Activated T-cell treated with anti-CD3 and anti-CD28 coated beads for 4 hours (primary cell): ENCODE data around the gene STK38L.

Source experiments
- DNase-seq: peaks from one replicate; pipeline ENCODE4 v3.0.0-alpha.2; 2020

STK38L gene

GRCh38 chr12:27243804-27244688 is at the start of gene STK38L:
Gene STK38L, plus strand, starts transcription at chr12:27244286. Its CDS starts 53,435 bp downstream, at chr12:27297721.
- DNase-seq, result peak; percentile 97

GRCh38 chr12:27194644-27195043 is 49.4 kb upstream of the STK38L start:
- no peak for DNase-seq

GRCh38 chr12:27198036-27198435 is 46.0 kb upstream of the STK38L start:
- no peak for DNase-seq

GRCh38 chr12:27199638-27200300 is 44.3 kb upstream of the STK38L start:
- DNase-seq, result no peak

- no peak for DNase-seq
These were observed 42.9 kb upstream of the STK38L start for GRCh38 chr12:27201169-27201568.

- DNase-seq, result no peak
These were observed 37.1 kb upstream of the STK38L start for GRCh38 chr12:27206801-27207502.

- no peak for DNase-seq
These were observed 36.3 kb upstream of the STK38L start for GRCh38 chr12:27207615-27208413.

GRCh38 chr12:27208414-27208750 is 35.7 kb upstream of the STK38L start:
- no peak for DNase-seq

GRCh38 chr12:27209257-27209910 is 34.7 kb upstream of the STK38L start:
- DNase-seq, result no peak

- DNase-seq, result no peak
These were observed 33.9 kb upstream of the STK38L start for GRCh38 chr12:27210187-27210586.

GRCh38 chr12:27212861-27213260 is 31.2 kb upstream of the STK38L start:
- DNase-seq, result no peak

GRCh38 chr12:27213304-27213703 is 30.8 kb upstream of the STK38L start:
- no peak for DNase-seq

GRCh38 chr12:27213830-27214787 is 30.0 kb upstream of the STK38L start:
- no peak for DNase-seq

- no peak for DNase-seq
These were observed 26.5 kb upstream of the STK38L start for GRCh38 chr12:27217590-27217989.

GRCh38 chr12:27219693-27220054 is 24.4 kb upstream of the STK38L start:
- DNase-seq, result no peak

GRCh38 chr12:27220055-27220987 is 23.8 kb upstream of the STK38L start:
- no peak for DNase-seq

- no peak for DNase-seq
These were observed 23.1 kb upstream of the STK38L start for GRCh38 chr12:27220988-27221345.

GRCh38 chr12:27221625-27222387 is 22.3 kb upstream of the STK38L start:
- no peak for DNase-seq

- no peak for DNase-seq
These were observed 17.6 kb upstream of the STK38L start for GRCh38 chr12:27226407-27226929.
